Prostate gland (tissue), 2 donors: ENCODE data around the gene BARX1.

ENCODE experiments used
- CTCF ChIP-seq, 4 experiments: fragments of 200-600 bp in 2 of 4; fragments of 450-650 bp in 2 of 4; sonication (generic) in 2 of 4; IDR thresholded peaks; 1 replicate in 3 of 4; 2 replicates in 1 of 4; pipeline ENCODE4 v1.5.1; 2016 to 2019; ENCODE audit warnings: antibody characterized with exemption in 4 of 4, mild to moderate bottlenecking in 2 of 4, moderate library complexity in 2 of 4
- POLR2A ChIP-seq: fragments of 450-650 bp; IDR thresholded peaks from one replicate; pipeline ENCODE4 v1.6.1; 2016; ENCODE audit warnings: antibody characterized with exemption, mild to moderate bottlenecking
- POLR2AphosphoS5 ChIP-seq: sonication (generic); formaldehyde crosslinking; IDR thresholded peaks from one replicate; pipeline ENCODE4 v1.6.1; 2017; ENCODE audit warnings: antibody characterized with exemption

GRCh38 chr9:93929231-93929630, 25.9 kb downstream of the BARX1 start:
- TF ChIP-seq POLR2AphosphoS5 = no peak
- no peak for TF ChIP-seq CTCF (IDR thresholded peaks at IDR 0.05)
- TF ChIP-seq POLR2A = no peak
